Measurements from ENCODE around the gene TC2N. TPM values are rescaled to one million over a fixed set of nuclear protein-coding genes. Genes with fewer than 3 reads are reported as not detected.

Gene TC2N
- total RNA-seq, 4 donors from 2014 or later, result 28.0 to 61.7 (median 33.4) TPM

- peak overlapping the region; percentile 79 for H3K27ac ChIP-seq
- no peak overlapping the region for H3K4me3 ChIP-seq
- H3K4me1 ChIP-seq, result peaks cover 35% of the 10 kb centered on the region
- WGBS, result 63% methylated on average over 6 of the region's 6 CpGs
- no peak for TF ChIP-seq CTCF (IDR thresholded peaks at IDR 0.05)
- TF ChIP-seq POLR2AphosphoS5 (IDR thresholded peaks at IDR 0.05), result no peak
- TF ChIP-seq POLR2A (IDR thresholded peaks at IDR 0.05), result no peak
- TF ChIP-seq EP300 (IDR thresholded peaks at IDR 0.05), result no peak
- H3K27me3 ChIP-seq, result no peaks in the 10 kb centered on the region
- H3K9me3 ChIP-seq, result no peaks in the 10 kb centered on the region
- no peaks in the 10 kb centered on the region for H3K36me3 ChIP-seq
- DNase-seq (ENCODE audit: low spot score in 2 of 2), result no peak
These were observed 17.3 kb upstream of the TC2N start for GRCh38 chr14:91884664-91885063.

GRCh38 chr14:91883753-91884152 is 16.4 kb upstream of the TC2N start:
- peaks cover 27% of the 10 kb centered on the region for H3K4me1 ChIP-seq
- peak in 2 of 3 donors; percentile 76 to 79 for TF ChIP-seq POLR2AphosphoS5 (IDR thresholded peaks at IDR 0.05)
- TF ChIP-seq POLR2A (IDR thresholded peaks at IDR 0.05), result no peak
- no peaks in the 10 kb centered on the region for H3K9me3 ChIP-seq
- DNase-seq (ENCODE audit: low spot score in 2 of 2), result peak; percentile 85 to 88
- WGBS, result 52% methylated on average over 9 of the region's 9 CpGs
- no peaks in the 10 kb centered on the region for H3K36me3 ChIP-seq
- no peaks in the 10 kb centered on the region for H3K27me3 ChIP-seq
- H3K4me3 ChIP-seq, result no peak overlapping the region
- peak overlapping the region; percentile 79 for H3K27ac ChIP-seq

- TF ChIP-seq CTCF (IDR thresholded peaks at IDR 0.05) (no peak), POLR2A (IDR thresholded peaks at IDR 0.05) (no peak)
- no peak overlapping the region for H3K27ac ChIP-seq
- peaks cover 27% of the 10 kb centered on the region for H3K4me1 ChIP-seq
- no peaks in the 10 kb centered on the region for H3K36me3 ChIP-seq
- DNase-seq (ENCODE audit: low spot score in 2 of 2), result no peak
- no peak overlapping the region for H3K4me3 ChIP-seq
- no peaks in the 10 kb centered on the region for H3K9me3 ChIP-seq
- WGBS, result no CpG with 5 or more reads among the region's 4 CpGs
- H3K27me3 ChIP-seq, result no peaks in the 10 kb centered on the region
These were observed 15.4 kb upstream of the TC2N start for GRCh38 chr14:91882776-91883175.

- H3K4me3 ChIP-seq, result no peak overlapping the region
- H3K9me3 ChIP-seq, result no peaks in the 10 kb centered on the region
- H3K27me3 ChIP-seq, result no peaks in the 10 kb centered on the region
- TF ChIP-seq EP300 (IDR thresholded peaks at IDR 0.05) (no peak), CTCF (IDR thresholded peaks at IDR 0.05) (no peak), POLR2A (IDR thresholded peaks at IDR 0.05) (no peak), POLR2AphosphoS5 (IDR thresholded peaks at IDR 0.05) (no peak)
- no peak overlapping the region for H3K27ac ChIP-seq
- peaks cover 27% of the 10 kb centered on the region for H3K4me1 ChIP-seq
- H3K36me3 ChIP-seq, result peaks cover under 1% of the 10 kb centered on the region
- DNase-seq (ENCODE audit: low spot score in 2 of 2), result no peak
- WGBS, result no CpG with 5 or more reads among the region's 5 CpGs
These were observed 15.0 kb upstream of the TC2N start for GRCh38 chr14:91882369-91882768.

DNA sequence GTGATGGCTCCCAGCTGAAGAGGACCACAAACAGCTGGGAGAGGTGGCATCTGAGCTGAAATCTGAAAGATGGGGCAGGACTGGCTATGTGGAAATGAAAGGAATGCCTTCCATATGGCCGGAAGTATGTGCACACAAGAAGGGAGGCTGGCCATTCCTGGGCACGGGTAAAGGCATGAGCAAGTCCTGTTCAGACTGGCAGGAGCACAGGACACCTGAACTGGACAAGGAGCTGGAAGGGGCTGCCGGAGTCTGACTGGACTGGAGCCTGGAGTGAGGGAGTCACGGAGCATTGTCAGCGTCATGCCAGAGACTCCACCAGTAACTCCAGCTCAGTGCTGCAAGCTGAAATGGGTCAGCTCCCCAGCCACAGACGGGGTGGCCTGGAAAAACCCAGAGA is 11.9 kb upstream of the TC2N start:
- no peaks in the 10 kb centered on the region for H3K27me3 ChIP-seq
- no peak overlapping the region for H3K27ac ChIP-seq
- no peak overlapping the region for H3K4me3 ChIP-seq
- peaks cover 14% of the 10 kb centered on the region for H3K4me1 ChIP-seq
- H3K36me3 ChIP-seq, result peaks cover 18% of the 10 kb centered on the region
- no peak for DNase-seq (ENCODE audit: low spot score in 2 of 2)
- WGBS, result 77% methylated on average over 6 of the region's 6 CpGs
- no peak for TF ChIP-seq CTCF (IDR thresholded peaks at IDR 0.05)
- TF ChIP-seq POLR2A (IDR thresholded peaks at IDR 0.05), result no peak
- TF ChIP-seq POLR2AphosphoS5 (IDR thresholded peaks at IDR 0.05), result no peak
- no peak for TF ChIP-seq EP300 (IDR thresholded peaks at IDR 0.05)
- no peaks in the 10 kb centered on the region for H3K9me3 ChIP-seq

DNA sequence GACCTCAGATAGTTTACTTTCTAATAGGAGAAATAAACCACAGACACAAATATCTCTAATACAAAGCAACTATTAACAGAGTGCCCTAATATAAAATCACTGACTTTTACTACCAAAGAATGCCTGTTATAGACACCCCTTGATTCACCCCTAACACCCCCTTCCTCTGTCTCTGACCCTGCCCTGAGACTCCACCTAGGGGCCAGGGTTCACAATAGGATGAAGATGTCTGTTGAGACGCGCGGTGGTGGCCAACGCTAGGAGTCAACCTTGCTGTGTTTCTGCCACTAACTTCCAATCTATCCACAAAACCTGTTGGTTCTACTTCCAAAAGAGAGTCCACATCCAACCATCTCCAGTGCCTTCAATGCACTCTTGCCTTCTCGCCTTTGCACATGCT is 10.9 kb upstream of the TC2N start:
- Histone ChIP-seq H3K4me1 (peaks cover 20% of the 10 kb centered on the region), H3K27ac (no peak overlapping the region), H3K9me3 (no peaks in the 10 kb centered on the region), H3K27me3 (no peaks in the 10 kb centered on the region), H3K4me3 (no peak overlapping the region), H3K36me3 (peaks cover 18% of the 10 kb centered on the region)
- DNase-seq (ENCODE audit: low spot score in 2 of 2), result no peak
- TF ChIP-seq POLR2AphosphoS5 (IDR thresholded peaks at IDR 0.05), result no peak
- TF ChIP-seq POLR2A (IDR thresholded peaks at IDR 0.05), result no peak
- no peak for TF ChIP-seq CTCF (IDR thresholded peaks at IDR 0.05)
- no peak for TF ChIP-seq EP300 (IDR thresholded peaks at IDR 0.05)
- WGBS, result over 99% methylated on average over 5 of the region's 5 CpGs
